PFSK-1 (cell line): ENCODE data around the gene CSTF1.

Experiments
- FOXP2 ChIP-seq: optimal IDR thresholded peaks from 2 replicates; pipeline ENCODE3; 2011; ENCODE audit warnings: borderline replicate concordance, control low read depth, inconsistent platforms; ENCODE audit not compliant: insufficient read depth; ENCODE audit errors: extremely low read length, extremely low read depth
- POLR2AphosphoS5 ChIP-seq: IDR thresholded peaks from 2 replicates; pipeline ENCODE4 v1.6.1; 2012; ENCODE audit warnings: low read depth, mild to moderate bottlenecking, control low read depth, low read length, moderate library complexity
- TAF1 ChIP-seq: IDR thresholded peaks from 2 replicates; pipeline ENCODE4 v1.6.1; 2012; ENCODE audit warnings: low read length, control low read depth, borderline replicate concordance; ENCODE audit not compliant: insufficient read depth
- TF ChIP-seq, protein P1 (sequence below), 2 experiments: IDR thresholded peaks; 2 replicates each; pipeline versions ENCODE4 v1.6.1 to v1.8.0; 2011 to 2012; ENCODE audit warnings: low read depth in 2 of 2, low read length in 2 of 2, control low read depth in 1 of 2, inconsistent platforms in 1 of 2, mild to moderate bottlenecking in 1 of 2, moderate library complexity in 1 of 2; ENCODE audit not compliant: insufficient read depth in 1 of 2

DNA sequence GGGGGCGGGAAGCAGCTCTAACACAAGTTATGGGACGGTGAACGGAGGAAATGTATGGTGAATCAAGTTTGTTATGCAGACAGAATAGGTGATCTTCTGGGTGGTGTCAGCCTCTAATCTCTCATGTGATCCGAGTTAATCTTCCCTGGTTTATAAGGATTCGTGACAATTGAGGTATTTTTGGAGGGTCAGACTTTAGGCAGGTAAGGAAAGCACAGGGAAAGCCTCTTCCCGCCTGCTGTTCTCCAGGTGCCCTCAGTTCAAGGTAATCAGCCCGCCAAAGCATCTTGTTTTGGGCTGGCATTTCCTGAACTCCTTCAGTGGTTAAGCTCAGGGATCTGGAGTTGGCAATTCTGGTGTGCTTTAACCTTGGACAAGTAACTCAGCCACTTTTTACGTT is 1.2 kb downstream of the CSTF1 start:
- TF ChIP-seq FOXP2 (no peak), TAF1 (no peak), POLR2AphosphoS5 (no peak)
- TF ChIP-seq, protein P1, sequence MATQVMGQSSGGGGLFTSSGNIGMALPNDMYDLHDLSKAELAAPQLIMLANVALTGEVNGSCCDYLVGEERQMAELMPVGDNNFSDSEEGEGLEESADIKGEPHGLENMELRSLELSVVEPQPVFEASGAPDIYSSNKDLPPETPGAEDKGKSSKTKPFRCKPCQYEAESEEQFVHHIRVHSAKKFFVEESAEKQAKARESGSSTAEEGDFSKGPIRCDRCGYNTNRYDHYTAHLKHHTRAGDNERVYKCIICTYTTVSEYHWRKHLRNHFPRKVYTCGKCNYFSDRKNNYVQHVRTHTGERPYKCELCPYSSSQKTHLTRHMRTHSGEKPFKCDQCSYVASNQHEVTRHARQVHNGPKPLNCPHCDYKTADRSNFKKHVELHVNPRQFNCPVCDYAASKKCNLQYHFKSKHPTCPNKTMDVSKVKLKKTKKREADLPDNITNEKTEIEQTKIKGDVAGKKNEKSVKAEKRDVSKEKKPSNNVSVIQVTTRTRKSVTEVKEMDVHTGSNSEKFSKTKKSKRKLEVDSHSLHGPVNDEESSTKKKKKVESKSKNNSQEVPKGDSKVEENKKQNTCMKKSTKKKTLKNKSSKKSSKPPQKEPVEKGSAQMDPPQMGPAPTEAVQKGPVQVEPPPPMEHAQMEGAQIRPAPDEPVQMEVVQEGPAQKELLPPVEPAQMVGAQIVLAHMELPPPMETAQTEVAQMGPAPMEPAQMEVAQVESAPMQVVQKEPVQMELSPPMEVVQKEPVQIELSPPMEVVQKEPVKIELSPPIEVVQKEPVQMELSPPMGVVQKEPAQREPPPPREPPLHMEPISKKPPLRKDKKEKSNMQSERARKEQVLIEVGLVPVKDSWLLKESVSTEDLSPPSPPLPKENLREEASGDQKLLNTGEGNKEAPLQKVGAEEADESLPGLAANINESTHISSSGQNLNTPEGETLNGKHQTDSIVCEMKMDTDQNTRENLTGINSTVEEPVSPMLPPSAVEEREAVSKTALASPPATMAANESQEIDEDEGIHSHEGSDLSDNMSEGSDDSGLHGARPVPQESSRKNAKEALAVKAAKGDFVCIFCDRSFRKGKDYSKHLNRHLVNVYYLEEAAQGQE (IDR thresholded peaks at IDR 0.05; ENCODE audit: insufficient read depth in 1 of 2, low read depth in 2 of 2, low read length in 2 of 2) = no peak
